ENCODE data around the gene PUSL1. TPM values are rescaled to one million over a fixed set of nuclear protein-coding genes. Genes with fewer than 3 reads are reported as not detected.

Gene PUSL1
- polyA plus RNA-seq, 1 experiment, result 9.6 TPM

DNA sequence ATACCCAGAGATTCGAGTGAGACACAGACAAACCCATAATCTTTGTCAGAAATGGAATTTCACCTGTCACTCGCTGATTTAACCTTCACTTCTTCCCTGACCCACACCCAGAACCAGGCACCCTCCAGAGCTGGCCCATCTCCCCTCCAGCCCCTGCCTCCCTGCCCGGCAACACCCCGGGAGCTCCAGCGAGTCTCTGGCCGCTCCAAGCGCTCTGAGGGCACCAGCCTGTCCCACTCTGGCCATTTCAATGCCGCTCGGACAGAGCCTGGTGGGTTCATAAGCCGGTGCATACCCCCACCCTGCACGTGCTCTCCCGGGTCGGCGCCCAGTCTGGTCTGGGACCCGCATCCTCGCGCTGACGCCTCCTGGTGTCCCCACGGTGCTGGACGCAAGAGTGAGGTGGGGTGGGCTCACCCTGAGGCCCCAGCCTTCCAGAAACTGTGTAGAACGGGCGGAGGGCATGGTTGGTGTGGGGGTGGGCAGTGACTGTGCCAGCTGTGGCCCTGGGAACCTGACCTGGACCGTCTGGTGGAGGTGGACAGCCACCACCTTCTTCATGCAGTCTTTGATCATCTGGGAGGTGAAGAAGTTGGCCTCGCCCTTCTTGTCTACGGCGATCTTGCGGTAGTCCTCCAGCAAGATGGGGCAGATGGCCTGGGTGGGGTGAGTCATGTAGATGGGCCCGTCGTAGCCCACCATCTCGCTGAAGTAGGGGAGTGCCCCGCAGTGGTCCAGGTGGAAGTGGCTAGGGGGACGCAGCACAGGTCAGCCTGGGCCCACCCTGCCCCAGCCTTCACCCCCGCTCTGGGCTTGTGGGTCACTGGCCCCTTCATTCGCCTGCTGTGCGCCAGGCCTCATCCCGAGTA, 10.6 kb downstream of the PUSL1 start:
- Histone ChIP-seq H3K9me3 (ENCODE audit: control insufficient read depth, insufficient read depth, low read length) (no peaks in the 10 kb centered on the region; the same call in 1 of the 2 replicates), H3K27me3 (ENCODE audit: control insufficient read depth, insufficient read depth, low read length) (no peaks in the 10 kb centered on the region), H3K27ac (ENCODE audit: low read depth, low read length) (peak overlapping the region; percentile 77), H3K4me3 (ENCODE audit: low read depth, low read length) (no peak overlapping the region)
- ChIA-PET CTCF (no interaction called here), POLR2A (no interaction called here)
- TF ChIP-seq, protein P1, sequence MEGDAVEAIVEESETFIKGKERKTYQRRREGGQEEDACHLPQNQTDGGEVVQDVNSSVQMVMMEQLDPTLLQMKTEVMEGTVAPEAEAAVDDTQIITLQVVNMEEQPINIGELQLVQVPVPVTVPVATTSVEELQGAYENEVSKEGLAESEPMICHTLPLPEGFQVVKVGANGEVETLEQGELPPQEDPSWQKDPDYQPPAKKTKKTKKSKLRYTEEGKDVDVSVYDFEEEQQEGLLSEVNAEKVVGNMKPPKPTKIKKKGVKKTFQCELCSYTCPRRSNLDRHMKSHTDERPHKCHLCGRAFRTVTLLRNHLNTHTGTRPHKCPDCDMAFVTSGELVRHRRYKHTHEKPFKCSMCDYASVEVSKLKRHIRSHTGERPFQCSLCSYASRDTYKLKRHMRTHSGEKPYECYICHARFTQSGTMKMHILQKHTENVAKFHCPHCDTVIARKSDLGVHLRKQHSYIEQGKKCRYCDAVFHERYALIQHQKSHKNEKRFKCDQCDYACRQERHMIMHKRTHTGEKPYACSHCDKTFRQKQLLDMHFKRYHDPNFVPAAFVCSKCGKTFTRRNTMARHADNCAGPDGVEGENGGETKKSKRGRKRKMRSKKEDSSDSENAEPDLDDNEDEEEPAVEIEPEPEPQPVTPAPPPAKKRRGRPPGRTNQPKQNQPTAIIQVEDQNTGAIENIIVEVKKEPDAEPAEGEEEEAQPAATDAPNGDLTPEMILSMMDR (IDR thresholded peaks at IDR 0.05; ENCODE audit: low read depth, low read length), result no peak
- DNase-seq (ENCODE audit: low read depth, low spot score), result no peak

DNA sequence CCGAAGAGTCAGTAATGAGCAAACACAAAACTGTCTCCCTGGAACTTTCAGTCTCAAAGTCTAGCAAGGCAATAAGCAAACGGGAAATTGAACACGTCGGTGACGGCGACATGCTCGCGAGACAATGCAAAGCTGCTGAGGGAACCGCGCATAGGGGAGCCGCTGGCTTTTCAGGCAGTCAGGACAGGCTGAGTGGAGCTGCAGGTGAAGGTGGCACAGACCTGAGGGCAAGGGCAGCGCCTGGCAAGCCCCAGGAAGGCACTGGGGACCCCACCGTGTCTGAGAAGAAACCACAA, 11.2 kb downstream of the PUSL1 start:
- Histone ChIP-seq H3K4me3 (ENCODE audit: low read depth, low read length) (no peak overlapping the region), H3K9me3 (ENCODE audit: control insufficient read depth, insufficient read depth, low read length) (no peaks in the 10 kb centered on the region; the same call in 1 of the 2 replicates), H3K27me3 (ENCODE audit: control insufficient read depth, insufficient read depth, low read length) (no peaks in the 10 kb centered on the region), H3K27ac (ENCODE audit: low read depth, low read length) (no peak overlapping the region)
- CTCF ChIA-PET, result no interaction called here
- TF ChIP-seq, protein P1 (IDR thresholded peaks at IDR 0.05; ENCODE audit: low read depth, low read length), result no peak
- DNase-seq (ENCODE audit: low read depth, low spot score), result no peak
- POLR2A ChIA-PET, result no interaction called here

DNA sequence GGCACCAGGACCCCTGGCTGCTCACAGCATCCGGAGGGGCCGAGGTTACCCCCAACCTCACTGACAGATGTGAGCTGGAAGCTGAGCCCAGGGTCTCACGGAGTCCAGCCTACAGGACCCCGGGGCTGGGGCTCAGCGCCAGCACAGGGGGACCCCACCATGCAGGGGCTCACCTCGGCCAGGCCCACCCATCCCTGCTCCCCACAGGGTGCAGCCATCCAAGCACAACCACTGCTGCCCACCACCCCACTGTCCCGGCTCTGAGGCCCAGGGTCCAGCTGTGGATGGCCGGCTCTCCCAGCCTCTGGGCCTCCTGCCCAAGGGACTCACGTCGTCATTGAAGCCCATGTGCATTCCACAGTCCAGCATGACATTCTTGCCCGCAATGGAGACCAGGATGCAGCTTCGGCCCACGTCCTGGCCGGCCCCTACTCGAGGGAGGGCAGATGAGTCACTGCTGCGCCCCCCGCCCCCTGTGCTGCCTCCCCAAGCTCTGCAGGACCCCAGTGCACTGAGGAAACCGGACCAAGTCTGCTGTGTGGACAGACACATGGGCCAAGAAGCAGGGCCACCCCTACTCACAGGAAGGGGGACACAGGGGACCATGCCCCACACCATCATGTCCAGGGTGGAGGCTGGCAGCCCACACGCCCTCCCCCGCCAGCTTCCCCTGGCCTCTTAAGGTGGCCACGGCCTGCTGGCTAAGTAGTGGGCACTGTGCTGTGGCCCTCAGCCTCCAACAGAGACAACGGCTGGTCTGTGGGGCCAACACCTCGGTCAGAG, 12.5 kb downstream of the PUSL1 start:
- no peak overlapping the region for H3K4me3 ChIP-seq (ENCODE audit: low read depth, low read length)
- CTCF ChIA-PET, result no interaction called here
- no peak for DNase-seq (ENCODE audit: low read depth, low spot score)
- H3K27me3 ChIP-seq (ENCODE audit: control insufficient read depth, insufficient read depth, low read length), result no peaks in the 10 kb centered on the region
- TF ChIP-seq, protein P1 (IDR thresholded peaks at IDR 0.05; ENCODE audit: low read depth, low read length), result no peak
- H3K27ac ChIP-seq (ENCODE audit: low read depth, low read length), result no peak overlapping the region
- POLR2A ChIA-PET, result no interaction called here
- no peaks in the 10 kb centered on the region; the same call in 1 of the 2 replicates for H3K9me3 ChIP-seq (ENCODE audit: control insufficient read depth, insufficient read depth, low read length)

DNA sequence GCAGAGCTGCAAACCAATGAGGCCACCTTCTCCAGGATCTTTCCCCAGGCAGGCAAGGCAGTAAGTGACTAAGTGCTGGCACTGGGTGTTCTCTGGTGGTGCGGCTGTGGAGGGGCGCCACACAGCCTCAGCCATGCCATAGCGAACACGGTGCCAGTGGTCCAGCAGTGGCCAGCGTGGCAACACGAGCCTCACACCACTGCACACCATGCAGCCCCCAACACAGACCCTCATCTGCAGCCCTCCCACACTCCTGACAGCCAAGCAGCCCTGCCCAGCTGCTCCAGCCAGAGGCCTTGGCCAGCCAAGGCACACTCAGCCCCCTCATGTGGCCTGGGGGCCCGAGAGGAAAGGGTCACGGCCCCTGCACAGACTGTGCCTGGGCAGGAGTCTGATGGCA, 13.1 kb downstream of the PUSL1 start:
- H3K9me3 ChIP-seq (ENCODE audit: control insufficient read depth, insufficient read depth, low read length), result no peaks in the 10 kb centered on the region; the same call in 1 of the 2 replicates
- no peak overlapping the region for H3K4me3 ChIP-seq (ENCODE audit: low read depth, low read length)
- no peaks in the 10 kb centered on the region for H3K27me3 ChIP-seq (ENCODE audit: control insufficient read depth, insufficient read depth, low read length)
- TF ChIP-seq, protein P1 (IDR thresholded peaks at IDR 0.05; ENCODE audit: low read depth, low read length), result no peak
- ChIA-PET CTCF (no interaction called here), POLR2A (no interaction called here)
- DNase-seq (ENCODE audit: low read depth, low spot score), result no peak
- no peak overlapping the region for H3K27ac ChIP-seq (ENCODE audit: low read depth, low read length)

DNA sequence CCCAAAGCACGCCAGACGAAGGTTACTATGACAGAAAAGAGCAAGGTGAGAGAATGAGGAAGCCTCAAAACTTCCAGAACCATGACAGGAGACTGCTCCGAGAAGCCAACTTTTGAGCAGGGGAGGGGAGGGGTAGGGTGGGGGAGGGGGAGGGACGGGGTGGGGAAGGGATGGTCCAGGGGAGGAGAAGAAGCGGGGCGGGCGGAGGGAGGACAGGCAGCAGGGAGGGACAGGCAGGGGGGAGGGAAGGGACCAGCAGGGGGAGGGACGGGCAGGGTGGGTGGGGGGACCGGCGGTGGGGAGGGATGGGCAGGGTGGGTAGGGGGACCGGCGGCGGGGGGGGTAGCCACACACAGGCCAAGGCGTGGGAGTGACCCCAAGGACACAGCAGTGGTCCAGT, 14.0 kb downstream of the PUSL1 start:
- no peaks in the 10 kb centered on the region; the same call in 1 of the 2 replicates for H3K9me3 ChIP-seq (ENCODE audit: control insufficient read depth, insufficient read depth, low read length)
- no peaks in the 10 kb centered on the region for H3K27me3 ChIP-seq (ENCODE audit: control insufficient read depth, insufficient read depth, low read length)
- H3K4me3 ChIP-seq (ENCODE audit: low read depth, low read length), result no peak overlapping the region
- TF ChIP-seq, protein P1 (IDR thresholded peaks at IDR 0.05; ENCODE audit: low read depth, low read length), result no peak
- POLR2A ChIA-PET, result no interaction called here
- DNase-seq (ENCODE audit: low read depth, low spot score), result no peak
- CTCF ChIA-PET, result no interaction called here
- no peak overlapping the region for H3K27ac ChIP-seq (ENCODE audit: low read depth, low read length)

All from AG04450 (cell line).